Measurements from ENCODE around the gene DNAI2.

The DNAI2 gene

GRCh38 chr17:74274060-74274708 is at the start of gene DNAI2:
Gene DNAI2, plus strand, starts transcription at chr17:74274234. Its CDS starts 7,584 bp downstream, at chr17:74281818.
- Histone ChIP-seq H3K9ac (ENCODE audit: low read depth, low read length) (no peak within 1 kb of the TSS), H3K9me3 (ENCODE audit: insufficient read depth, low read length, severe bottlenecking) (no peaks in the 10 kb centered on the region), H3K4me2 (ENCODE audit: insufficient read depth, low read length) (no peak within 1 kb of the TSS), H3K79me2 (ENCODE audit: insufficient read depth, low read length) (no peaks in the 10 kb centered on the region), H4K20me1 (ENCODE audit: insufficient read depth, low read length) (no peaks in the 10 kb centered on the region), H2AFZ (ENCODE audit: low read depth, low read length) (no peak within 1 kb of the TSS), H3K27ac (ENCODE audit: low read length) (no peak within 1 kb of the TSS), H3K4me3 (ENCODE audit: low read depth in 1 of 2, low read length in 2 of 2) (no peak within 1 kb of the TSS), H3K36me3 (ENCODE audit: insufficient read depth, low read length) (no peaks in the 10 kb centered on the region), H3K27me3 (ENCODE audit: insufficient read depth, low read length, poor library complexity) (peaks cover 16% of the 10 kb centered on the region), H3K4me1 (ENCODE audit: insufficient read depth, low read length) (no peaks in the 10 kb centered on the region)
- ATAC-seq (ENCODE audit: insufficient read depth, low read depth) (no peak), DNase-seq (no peak)
- TF ChIP-seq EZH2 (IDR thresholded peaks at IDR 0.05; ENCODE audit: borderline replicate concordance, low read depth, low read length, severe bottlenecking) (no peak), CTCF (IDR thresholded peaks at IDR 0.05; ENCODE audit: borderline replicate concordance, extremely low read depth, low read length, poor library complexity, severe bottlenecking) (no peak)

GRCh38 chr17:74224959-74225725 is 48.9 kb upstream of the DNAI2 start:
- Histone ChIP-seq H3K4me3 (ENCODE audit: low read depth in 1 of 2, low read length in 2 of 2) (no peak overlapping the region), H3K27me3 (ENCODE audit: insufficient read depth, low read length, poor library complexity) (no peaks in the 10 kb centered on the region), H3K27ac (ENCODE audit: low read length) (no peak overlapping the region), H2AFZ (ENCODE audit: low read depth, low read length) (no peak overlapping the region), H3K36me3 (ENCODE audit: insufficient read depth, low read length) (no peaks in the 10 kb centered on the region), H3K79me2 (ENCODE audit: insufficient read depth, low read length) (no peaks in the 10 kb centered on the region), H3K4me1 (ENCODE audit: insufficient read depth, low read length) (no peaks in the 10 kb centered on the region), H3K9ac (ENCODE audit: low read depth, low read length) (no peak overlapping the region), H4K20me1 (ENCODE audit: insufficient read depth, low read length) (peaks cover 3% of the 10 kb centered on the region; the same call in 1 of the 2 replicates), H3K4me2 (ENCODE audit: insufficient read depth, low read length) (no peak overlapping the region), H3K9me3 (ENCODE audit: insufficient read depth, low read length, severe bottlenecking) (no peaks in the 10 kb centered on the region)
- no peak for TF ChIP-seq EZH2 (IDR thresholded peaks at IDR 0.05; ENCODE audit: borderline replicate concordance, low read depth, low read length, severe bottlenecking)
- no peak for TF ChIP-seq CTCF (IDR thresholded peaks at IDR 0.05; ENCODE audit: borderline replicate concordance, extremely low read depth, low read length, poor library complexity, severe bottlenecking)
- no peak for ATAC-seq (ENCODE audit: insufficient read depth, low read depth)
- no peak for DNase-seq

GRCh38 chr17:74226252-74226651 is 47.8 kb upstream of the DNAI2 start:
- no peak overlapping the region for H3K4me3 ChIP-seq (ENCODE audit: low read depth in 1 of 2, low read length in 2 of 2)
- H3K4me2 ChIP-seq (ENCODE audit: insufficient read depth, low read length) = no peak overlapping the region
- H3K27ac ChIP-seq (ENCODE audit: low read length) = no peak overlapping the region
- TF ChIP-seq EZH2 (IDR thresholded peaks at IDR 0.05; ENCODE audit: borderline replicate concordance, low read depth, low read length, severe bottlenecking) (no peak), CTCF (IDR thresholded peaks at IDR 0.05; ENCODE audit: borderline replicate concordance, extremely low read depth, low read length, poor library complexity, severe bottlenecking) (no peak)
- H4K20me1 ChIP-seq (ENCODE audit: insufficient read depth, low read length) = peaks cover 3% of the 10 kb centered on the region; the same call in 1 of the 2 replicates
- no peaks in the 10 kb centered on the region for H3K27me3 ChIP-seq (ENCODE audit: insufficient read depth, low read length, poor library complexity)
- no peak overlapping the region for H2AFZ ChIP-seq (ENCODE audit: low read depth, low read length)
- ATAC-seq (ENCODE audit: insufficient read depth, low read depth) (no peak), DNase-seq (no peak)
- H3K4me1 ChIP-seq (ENCODE audit: insufficient read depth, low read length) = no peaks in the 10 kb centered on the region
- no peaks in the 10 kb centered on the region for H3K79me2 ChIP-seq (ENCODE audit: insufficient read depth, low read length)
- H3K36me3 ChIP-seq (ENCODE audit: insufficient read depth, low read length) = no peaks in the 10 kb centered on the region
- H3K9me3 ChIP-seq (ENCODE audit: insufficient read depth, low read length, severe bottlenecking) = no peaks in the 10 kb centered on the region
- no peak overlapping the region for H3K9ac ChIP-seq (ENCODE audit: low read depth, low read length)

Data from DND-41 (cell line).